Fibroblast of villous mesenchyme (primary cell): Measurements from ENCODE around the gene AKIRIN2. TPM values are rescaled to one million over a fixed set of nuclear protein-coding genes. Genes with fewer than 3 reads are reported as not detected.
A peak's percentile ranks its signal among the peaks of the same experiment; 100 is the strongest.

Experiments used
- DNase-seq: peaks from one replicate; pipeline ENCODE4 v3.0.0-alpha.2; 2010; ENCODE audit warnings: low read depth
- H3K4me3 ChIP-seq: 2 replicates; pipeline ENCODE4 v1.5.1; 2011; ENCODE audit warnings: low read depth, mild to moderate bottlenecking, low read length
- total RNA-seq: library from RNA; depleted of rRNA; stranded (reverse); fragments of >200 nt; gene quantifications from 2 replicates; pipeline ENCODE4 v1.2.3, GENCODE V29; 2012
- TF ChIP-seq, protein P1 (sequence below): IDR thresholded peaks from 2 replicates; pipeline ENCODE4 v1.5.1; 2012; ENCODE audit warnings: low read depth, mild to moderate bottlenecking, low read length; ENCODE audit not compliant: insufficient read depth

The AKIRIN2 gene
- total RNA-seq, 1 donor = 17.7 TPM

DNA sequence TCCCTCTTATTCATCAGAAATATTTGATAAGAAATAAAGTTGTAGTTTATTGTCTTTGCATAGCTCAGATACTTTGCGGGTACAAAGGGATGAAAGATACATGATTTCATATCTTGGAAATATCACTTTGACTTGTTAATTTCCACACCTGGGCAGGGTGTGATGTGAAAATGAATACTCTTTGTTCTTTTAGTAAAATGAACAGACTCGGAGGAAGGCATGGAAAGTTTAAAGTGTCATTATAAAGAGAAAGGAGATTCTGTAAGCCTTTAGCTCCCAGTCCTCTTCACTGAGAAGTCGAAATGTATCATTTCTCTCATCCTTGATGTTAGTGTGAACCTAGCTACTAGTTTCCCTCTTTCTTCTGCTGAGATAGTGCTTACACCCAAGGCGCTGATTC, 36.7 kb upstream of the AKIRIN2 start:
- no peak for DNase-seq
- no peak overlapping the region for H3K4me3 ChIP-seq
- TF ChIP-seq, protein P1, sequence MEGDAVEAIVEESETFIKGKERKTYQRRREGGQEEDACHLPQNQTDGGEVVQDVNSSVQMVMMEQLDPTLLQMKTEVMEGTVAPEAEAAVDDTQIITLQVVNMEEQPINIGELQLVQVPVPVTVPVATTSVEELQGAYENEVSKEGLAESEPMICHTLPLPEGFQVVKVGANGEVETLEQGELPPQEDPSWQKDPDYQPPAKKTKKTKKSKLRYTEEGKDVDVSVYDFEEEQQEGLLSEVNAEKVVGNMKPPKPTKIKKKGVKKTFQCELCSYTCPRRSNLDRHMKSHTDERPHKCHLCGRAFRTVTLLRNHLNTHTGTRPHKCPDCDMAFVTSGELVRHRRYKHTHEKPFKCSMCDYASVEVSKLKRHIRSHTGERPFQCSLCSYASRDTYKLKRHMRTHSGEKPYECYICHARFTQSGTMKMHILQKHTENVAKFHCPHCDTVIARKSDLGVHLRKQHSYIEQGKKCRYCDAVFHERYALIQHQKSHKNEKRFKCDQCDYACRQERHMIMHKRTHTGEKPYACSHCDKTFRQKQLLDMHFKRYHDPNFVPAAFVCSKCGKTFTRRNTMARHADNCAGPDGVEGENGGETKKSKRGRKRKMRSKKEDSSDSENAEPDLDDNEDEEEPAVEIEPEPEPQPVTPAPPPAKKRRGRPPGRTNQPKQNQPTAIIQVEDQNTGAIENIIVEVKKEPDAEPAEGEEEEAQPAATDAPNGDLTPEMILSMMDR = no peak

DNA sequence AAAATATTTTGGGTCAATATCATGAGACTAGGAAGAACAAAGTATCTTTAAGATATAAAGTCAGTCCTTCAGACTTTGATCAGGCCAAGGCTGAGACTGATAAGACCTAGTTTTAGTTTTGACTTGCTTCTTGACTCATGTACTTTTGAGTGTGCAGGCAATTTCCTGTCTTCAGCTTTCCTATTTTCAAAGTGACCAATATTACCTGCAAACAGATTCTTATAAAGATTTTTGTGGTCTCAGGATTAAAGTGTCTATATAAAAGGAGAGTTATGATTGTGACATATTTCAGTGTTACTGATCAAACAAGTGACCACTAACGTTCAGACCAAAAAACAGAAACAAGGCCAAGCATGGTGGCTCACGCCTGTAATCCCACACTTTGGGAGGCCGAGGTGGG, 36.0 kb upstream of the AKIRIN2 start:
- no peak for DNase-seq
- H3K4me3 ChIP-seq = no peak overlapping the region
- TF ChIP-seq, protein P1 = no peak

DNA sequence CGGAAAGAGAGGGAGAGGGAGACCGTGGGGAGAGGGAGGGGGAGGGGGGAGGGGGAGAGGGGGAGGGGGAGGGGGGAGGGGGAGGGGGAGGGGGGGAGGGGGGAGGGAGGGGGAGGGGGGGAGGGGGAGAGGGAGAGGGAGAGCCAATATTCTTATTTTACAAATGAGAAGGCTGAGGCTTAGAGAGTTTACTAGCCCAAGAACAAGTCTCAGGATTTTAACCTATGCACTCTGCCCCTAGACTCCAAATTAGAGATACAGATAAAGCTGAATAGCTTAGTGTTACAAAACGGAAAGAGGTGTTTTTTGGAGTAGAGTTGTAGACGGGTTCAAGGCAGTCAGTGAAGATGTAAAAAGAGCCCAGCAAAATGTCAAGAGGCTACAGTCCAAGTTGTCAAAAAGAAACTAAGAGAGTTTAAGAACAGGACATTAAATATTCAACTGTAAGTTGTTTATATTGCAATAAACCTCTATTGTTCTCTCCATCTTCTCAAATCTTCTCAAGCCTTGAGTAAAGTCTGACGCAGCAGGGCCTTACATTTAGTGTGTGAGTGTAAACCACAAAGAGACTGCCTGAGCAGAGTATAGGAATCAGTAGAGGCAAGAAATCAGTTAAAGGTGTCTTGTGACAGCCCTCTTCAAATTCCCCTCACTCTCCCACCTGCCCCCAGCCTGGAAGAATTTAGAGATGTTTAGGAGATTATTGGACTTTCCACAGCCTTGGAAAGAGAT, 34.9 kb upstream of the AKIRIN2 start:
- no peak for DNase-seq
- H3K4me3 ChIP-seq = no peak overlapping the region
- TF ChIP-seq, protein P1 = no peak

DNA sequence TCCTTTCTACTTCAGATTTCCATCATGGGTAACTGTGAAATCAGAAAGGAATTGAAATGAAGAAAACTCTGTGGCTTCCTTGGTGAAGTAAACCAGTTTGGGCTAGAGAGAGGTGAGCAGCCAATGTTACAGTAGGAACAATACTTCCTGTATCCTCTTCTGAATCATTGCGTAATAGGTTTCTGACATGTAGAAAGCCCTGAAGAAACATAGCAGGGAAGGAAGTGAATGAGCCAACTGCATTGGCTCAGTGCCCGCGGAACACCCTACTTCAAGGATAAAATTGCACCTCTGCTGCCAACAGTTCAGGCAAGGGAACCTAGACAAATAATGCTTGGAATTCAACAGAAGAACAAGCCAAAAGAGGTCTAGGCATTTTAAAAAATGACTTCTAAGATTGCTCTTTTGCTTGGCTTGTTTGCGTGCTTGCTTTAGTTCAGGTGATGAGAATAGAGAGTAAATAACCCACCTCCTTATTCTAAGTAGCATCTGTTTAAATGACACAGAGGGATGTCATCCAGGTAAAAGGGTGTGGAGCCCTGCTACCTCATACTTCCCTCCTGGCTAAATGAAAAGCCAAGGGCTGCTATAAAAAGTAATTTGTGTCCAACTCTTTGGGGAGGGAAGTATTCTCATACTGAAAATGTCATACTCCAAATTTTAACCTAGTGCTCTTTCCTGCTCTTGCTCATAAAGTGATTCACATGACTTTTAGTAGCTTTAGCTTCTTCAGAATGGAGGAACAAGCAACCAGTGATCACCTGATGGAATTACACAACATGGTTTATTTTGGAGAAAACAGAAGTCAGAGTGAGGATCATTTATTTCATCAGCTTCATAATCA, 30.0 kb upstream of the AKIRIN2 start:
- peak; percentile 93 for DNase-seq
- TF ChIP-seq, protein P1 = no peak
- no peak overlapping the region for H3K4me3 ChIP-seq

DNA sequence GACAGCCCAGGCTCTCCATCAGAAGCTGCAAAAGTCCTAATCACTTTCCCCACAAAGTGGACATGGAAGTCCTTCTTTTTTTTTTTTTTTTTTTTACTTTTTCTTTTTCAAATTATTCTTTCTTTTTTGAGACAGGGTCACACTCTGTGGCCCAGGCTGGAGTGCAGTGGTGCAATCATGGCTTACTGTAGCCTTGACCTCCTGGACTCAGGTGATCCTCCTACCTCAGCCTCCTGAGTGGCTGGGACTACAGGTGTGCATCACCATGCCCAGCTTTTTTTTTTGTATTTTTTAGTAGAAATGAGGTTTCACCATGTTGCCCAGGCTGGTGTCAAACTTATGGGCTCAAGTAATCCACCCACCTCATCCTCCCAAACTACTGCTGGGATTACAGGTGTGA, 29.0 kb upstream of the AKIRIN2 start:
- no peak overlapping the region for H3K4me3 ChIP-seq
- TF ChIP-seq, protein P1 = no peak
- DNase-seq = no peak

DNA sequence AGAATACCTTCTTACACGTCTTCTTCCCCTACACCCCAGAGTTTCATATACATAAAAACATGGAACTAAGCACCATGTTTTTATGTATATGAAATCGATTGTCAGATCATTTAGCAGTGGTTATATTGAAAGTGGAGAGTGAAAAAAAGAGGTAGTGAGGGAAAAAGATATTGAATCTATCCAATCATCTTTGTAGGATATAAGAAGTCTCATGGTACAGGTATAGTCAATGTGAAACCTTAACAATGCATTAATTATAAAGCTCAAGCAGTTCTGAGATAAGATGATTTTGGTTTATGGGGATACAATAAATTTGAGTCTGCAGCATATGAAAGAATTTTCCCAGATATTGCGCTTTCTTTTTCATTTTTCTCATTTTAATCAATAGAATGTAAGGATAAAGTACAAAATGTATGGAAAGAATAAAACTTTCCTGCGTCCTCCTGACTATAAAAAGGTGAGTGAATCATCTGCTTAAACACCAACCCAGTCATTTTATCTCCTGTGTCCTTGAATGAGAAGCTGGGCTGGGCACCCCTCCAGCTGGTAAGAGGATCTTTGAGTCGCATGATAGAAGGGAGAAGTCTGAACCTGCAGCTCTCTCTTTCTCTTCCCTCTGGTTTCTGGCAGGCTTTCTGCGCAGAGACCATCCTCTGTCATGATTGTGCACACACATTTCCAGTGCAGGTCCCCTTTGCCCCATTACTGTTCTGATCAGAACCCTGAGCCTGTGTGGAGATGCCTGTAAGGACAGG, 28.1 kb upstream of the AKIRIN2 start:
- DNase-seq = no peak
- no peak overlapping the region for H3K4me3 ChIP-seq
- TF ChIP-seq, protein P1 = no peak
